Heart right ventricle (tissue), 16 donors: ENCODE data around the gene GPX5. TPM values are rescaled to one million over a fixed set of nuclear protein-coding genes. Genes with fewer than 3 reads are reported as not detected.

Experiments used
- ATAC-seq, 8 donors: fragments of 200-7000 bp; cut with Tn5 transposase; one replicate each; pipeline ENCODE4 v1.9.1; 2020; ENCODE audit warnings: mild to moderate bottlenecking in 8 of 8, moderate library complexity in 8 of 8, moderate number of reproducible peaks in 1 of 8
- DNase-seq, 2 donors: peaks; one replicate each; pipeline ENCODE4 v3.0.0-alpha.2; 2020
- H3K27ac ChIP-seq, 10 donors: fragments of 200-600 bp; sonication (generic) in 2 of 10; one replicate each; pipeline versions ENCODE4 v1.5.0 to v1.8.0; 2020 to 2022; ENCODE audit warnings: mild to moderate bottlenecking in 3 of 10
- H3K27me3 ChIP-seq, 7 donors: fragments of 200-600 bp; one replicate each; pipeline ENCODE4 v1.8.0; 2021 to 2022; ENCODE audit warnings: mild to moderate bottlenecking in 2 of 7
- H3K36me3 ChIP-seq, 9 donors: fragments of 200-600 bp; sonication (generic) in 1 of 9; one replicate each; pipeline versions ENCODE4 v1.5.0 to v1.8.0; 2020 to 2022; ENCODE audit warnings: mild to moderate bottlenecking in 2 of 9
- H3K4me1 ChIP-seq, 9 donors: fragments of 200-600 bp; sonication (generic) in 1 of 9; one replicate each; pipeline versions ENCODE4 v1.5.0 to v1.8.0; 2020 to 2022; ENCODE audit warnings: mild to moderate bottlenecking in 4 of 9
- H3K4me3 ChIP-seq, 10 donors: fragments of 200-600 bp; sonication (generic) in 2 of 10; one replicate each; pipeline versions ENCODE4 v1.5.0 to v1.8.0; 2020 to 2022; ENCODE audit warnings: mild to moderate bottlenecking in 7 of 10, moderate library complexity in 2 of 10
- H3K9me3 ChIP-seq, 11 donors: fragments of 200-600 bp in 10 of 11; sonication (generic) in 2 of 11; one replicate each; pipeline versions ENCODE4 v1.5.0 to v1.8.0; 2013 to 2022; ENCODE audit warnings: mild to moderate bottlenecking in 2 of 11, control low read depth in 1 of 11, moderate library complexity in 1 of 11
- WGBS, 2 donors: extraction: QIAGEN DNeasy Blood & Tissue Kit; methylation state at CpG; one replicate each; pipeline ENCODE4 v1.1.7; 2013; ENCODE audit warnings: inconsistent platforms in 1 of 2; 5-methylcytosine and 5-hydroxymethylcytosine counted together
- intact Hi-C, 10 donors: fragments of 100-400 bp; cut with DNase I; formaldehyde crosslinking; loops; one replicate each; pipeline versions ENCODE4 v1.11.1 to v1.14.2; 2022
- polyA plus RNA-seq, 2 donors: library from polyadenylated mRNA; stranded (reverse); fragments of 200-250 nt; gene quantifications; one replicate each; pipeline ENCODE4 v1.2.3, GENCODE V29; 2013
- total RNA-seq, 10 donors: library from RNA; stranded (reverse); fragmentation: NEBNext Ultra II Directional in 3 of 10; extraction: Animal tissue kit (Norgen Biotek cat#: 25700) in 3 of 10; gene quantifications; one replicate each; pipeline versions ENCODE4 v1.2.1 to v1.2.4, GENCODE V29; 2021 to 2023
- TF ChIP-seq, protein P1 (sequence below), 9 donors: fragments of 200-600 bp; sonication (generic) in 2 of 9; IDR thresholded peaks; one replicate each; pipeline versions ENCODE4 v1.5.0 to v1.8.0; 2021 to 2022; ENCODE audit warnings: antibody characterized with exemption in 9 of 9, mild to moderate bottlenecking in 5 of 9, moderate library complexity in 1 of 9
- donor health status: Arrhythmogenic right ventricular cardiomyopathy.
- donor health status: ischemic (EF 13 %, LVEDD 7.1; RV severe dilation, severe dysfunction).
- donor health status: healthy with polysubstance abuse.
- donor health status: DM: no; HTN: yes; CAD: no.
- donor health status: DM: no; HTN: no; CAD: no.
- donor health status: ischemic (EF 25% LVEDD 6.9; RV normal size, moderate dysfunction).
- donor health status: ischemic (EF 25% LVEDD 5.7; RV mildly dilated, moderate dysfunction).
- donor health status: healthy.
- donor health status: DM: yes; HTN: yes; CAD: no.
- donor health status: Ischemic cardiomyopathy.
- donor health status: ischemic (EF 35%, LVEDD 5.7; RV mildly dilated, moderate dysfunction).
- donor health status: nonischemic (EF 11% LVEDD 7.7; RV severe dilation, severe dysfunction).
- donor health status: DM: yes; HTN: yes; CAD: no.
- donor health status: PGD.
- donor health status: ischemic (EF 29% LVEDD 5.4; RV normal size, mild dysfunction).
- donor health status: nonischemic (EF 23%, LVEDD 6.1; RV moderate dilation, normal function).

The GPX5 gene
- total and polyA plus RNA-seq, 12 donors, result not detected

DNA sequence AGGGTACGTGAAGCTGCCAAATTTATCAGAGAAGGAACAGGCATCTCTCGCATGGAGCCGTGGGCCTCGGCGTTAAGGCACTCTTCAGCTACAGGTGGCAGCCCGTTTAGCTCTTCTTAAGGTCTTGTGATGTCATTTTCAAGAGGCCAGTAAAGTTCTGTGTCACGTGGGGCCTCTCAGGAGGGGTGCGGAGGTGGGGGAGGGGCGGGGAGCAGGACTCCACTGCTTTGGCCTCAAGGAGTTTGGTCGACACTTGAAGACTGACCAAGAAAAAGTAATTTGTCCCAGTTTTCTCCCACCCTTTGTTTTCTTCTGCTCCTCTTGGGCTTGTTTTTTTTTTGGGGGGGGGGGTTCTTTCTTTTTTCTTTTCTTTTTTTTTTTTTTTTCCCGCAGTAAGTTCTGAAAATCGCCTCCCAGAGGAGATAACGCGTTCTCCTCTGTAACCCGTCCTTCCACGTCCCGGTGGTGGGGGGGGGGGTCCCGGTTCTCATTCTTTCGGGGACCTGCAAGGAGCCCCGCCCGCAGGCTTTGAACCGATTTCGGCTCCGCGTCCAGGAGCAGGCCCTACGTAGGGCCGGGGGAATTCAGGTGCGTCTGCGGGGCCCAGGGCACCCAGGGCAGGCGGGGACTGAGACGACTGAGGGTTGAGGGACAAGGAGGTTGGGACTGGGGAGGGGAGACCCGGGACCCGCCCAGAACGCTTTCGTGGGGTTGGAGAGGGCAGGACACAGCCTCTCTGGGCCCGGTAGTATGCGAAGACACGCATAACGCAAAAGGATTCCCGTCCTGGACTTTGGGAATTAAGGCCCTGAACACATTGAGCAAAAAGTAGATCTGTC lies 36.1 kb upstream of the GPX5 start:
- ATAC-seq (peak in 4 of 8 donors; percentile 35 to 94 (median 54)), DNase-seq (no peak)
- Histone ChIP-seq H3K27ac (peak overlapping the region in 1 of 10 donors; percentile 47), H3K27me3 (peaks cover 0 to 92% (median 57%) of the 10 kb centered on the region in 7 donors), H3K4me3 (peak overlapping the region in 9 of 10 donors; percentile 16 to 49 (median 35)), H3K4me1 (peaks cover 0 to 10% (median 0%) of the 10 kb centered on the region in 9 donors), H3K36me3 (no peaks in the 10 kb centered on the region), H3K9me3 (no peaks in the 10 kb centered on the region)
- TF ChIP-seq, protein P1, sequence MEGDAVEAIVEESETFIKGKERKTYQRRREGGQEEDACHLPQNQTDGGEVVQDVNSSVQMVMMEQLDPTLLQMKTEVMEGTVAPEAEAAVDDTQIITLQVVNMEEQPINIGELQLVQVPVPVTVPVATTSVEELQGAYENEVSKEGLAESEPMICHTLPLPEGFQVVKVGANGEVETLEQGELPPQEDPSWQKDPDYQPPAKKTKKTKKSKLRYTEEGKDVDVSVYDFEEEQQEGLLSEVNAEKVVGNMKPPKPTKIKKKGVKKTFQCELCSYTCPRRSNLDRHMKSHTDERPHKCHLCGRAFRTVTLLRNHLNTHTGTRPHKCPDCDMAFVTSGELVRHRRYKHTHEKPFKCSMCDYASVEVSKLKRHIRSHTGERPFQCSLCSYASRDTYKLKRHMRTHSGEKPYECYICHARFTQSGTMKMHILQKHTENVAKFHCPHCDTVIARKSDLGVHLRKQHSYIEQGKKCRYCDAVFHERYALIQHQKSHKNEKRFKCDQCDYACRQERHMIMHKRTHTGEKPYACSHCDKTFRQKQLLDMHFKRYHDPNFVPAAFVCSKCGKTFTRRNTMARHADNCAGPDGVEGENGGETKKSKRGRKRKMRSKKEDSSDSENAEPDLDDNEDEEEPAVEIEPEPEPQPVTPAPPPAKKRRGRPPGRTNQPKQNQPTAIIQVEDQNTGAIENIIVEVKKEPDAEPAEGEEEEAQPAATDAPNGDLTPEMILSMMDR (IDR thresholded peaks at IDR 0.05), result no peak
- intact Hi-C loops, result no loop called here
- WGBS, 2 donors, result 5 to 7% methylated on average over 40 of the region's 40 CpGs

DNA sequence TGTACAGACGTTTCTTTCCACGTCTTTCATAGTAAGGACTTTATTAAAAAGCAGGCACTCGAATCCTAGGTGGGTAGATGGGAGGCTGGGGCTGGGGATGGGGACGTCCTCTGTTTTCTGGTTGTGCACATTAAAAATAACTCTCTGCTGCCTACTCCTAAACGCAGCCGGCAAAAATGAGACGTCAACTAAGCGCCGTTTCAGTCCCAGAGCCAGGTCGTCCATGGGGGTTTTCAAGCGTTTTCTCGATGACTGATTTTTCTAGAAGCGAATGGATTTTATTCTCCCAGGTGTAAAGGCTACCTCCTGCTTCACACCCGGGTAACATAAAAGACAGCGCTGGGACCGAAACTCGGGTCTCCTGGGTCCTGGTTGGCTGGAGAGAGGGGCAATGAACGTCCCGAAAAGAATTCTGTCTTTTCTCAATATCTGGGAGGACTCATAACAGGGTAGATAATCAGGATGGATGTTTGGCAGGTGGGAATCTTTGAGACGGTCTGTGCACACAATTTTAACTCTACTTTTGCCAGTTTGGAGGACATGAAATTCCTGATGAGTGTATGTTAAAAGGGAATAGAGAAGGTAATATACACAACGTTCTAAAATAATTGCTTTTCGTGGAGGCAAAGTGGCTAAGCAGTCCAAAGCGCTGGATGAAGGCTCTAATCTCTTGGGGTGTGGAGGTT lies 35.3 kb upstream of the GPX5 start:
- no peak for DNase-seq
- H3K4me3 ChIP-seq, result peak overlapping the region in 9 of 10 donors; percentile 4 to 49 (median 35)
- peaks cover 0 to 10% (median 0%) of the 10 kb centered on the region in 9 donors for H3K4me1 ChIP-seq
- 13% methylated on average over 23 of the region's 23 CpGs for WGBS, 2 donors
- no peaks in the 10 kb centered on the region for H3K9me3 ChIP-seq
- intact Hi-C loops, result no loop called here
- TF ChIP-seq, protein P1 (IDR thresholded peaks at IDR 0.05), result no peak
- ATAC-seq, result peak in 1 of 8 donors; percentile 59
- H3K36me3 ChIP-seq, result no peaks in the 10 kb centered on the region
- peak overlapping the region in 1 of 10 donors; percentile 47 for H3K27ac ChIP-seq
- peaks cover 0 to 98% (median 65%) of the 10 kb centered on the region in 7 donors for H3K27me3 ChIP-seq

DNA sequence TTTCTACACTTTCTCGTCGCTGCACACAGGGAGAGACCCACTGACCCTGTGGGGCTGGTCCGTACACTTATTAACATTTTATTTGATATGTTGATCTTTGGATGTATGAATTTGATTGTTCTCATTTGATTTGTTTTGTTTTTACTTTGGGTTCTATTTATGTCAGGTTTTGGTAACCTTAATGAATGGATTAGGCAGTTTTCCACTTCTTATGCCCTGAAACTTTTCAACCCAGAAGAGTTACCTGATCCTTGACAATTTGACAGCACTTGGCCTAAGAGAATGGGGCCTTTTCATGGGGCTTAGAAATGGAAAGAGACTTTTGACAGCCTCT lies 33.7 kb upstream of the GPX5 start:
- 41 to 44% methylated on average over 3 of the region's 3 CpGs for WGBS, 2 donors
- Histone ChIP-seq H3K4me1 (peaks cover 0 to 10% (median 0%) of the 10 kb centered on the region in 9 donors), H3K27ac (no peak overlapping the region), H3K36me3 (no peaks in the 10 kb centered on the region), H3K27me3 (peaks cover 0 to 98% (median 66%) of the 10 kb centered on the region in 7 donors), H3K4me3 (no peak overlapping the region), H3K9me3 (no peaks in the 10 kb centered on the region)
- TF ChIP-seq, protein P1 (IDR thresholded peaks at IDR 0.05), result no peak
- ATAC-seq (no peak), DNase-seq (no peak)
- intact Hi-C loops, result no loop called here

DNA sequence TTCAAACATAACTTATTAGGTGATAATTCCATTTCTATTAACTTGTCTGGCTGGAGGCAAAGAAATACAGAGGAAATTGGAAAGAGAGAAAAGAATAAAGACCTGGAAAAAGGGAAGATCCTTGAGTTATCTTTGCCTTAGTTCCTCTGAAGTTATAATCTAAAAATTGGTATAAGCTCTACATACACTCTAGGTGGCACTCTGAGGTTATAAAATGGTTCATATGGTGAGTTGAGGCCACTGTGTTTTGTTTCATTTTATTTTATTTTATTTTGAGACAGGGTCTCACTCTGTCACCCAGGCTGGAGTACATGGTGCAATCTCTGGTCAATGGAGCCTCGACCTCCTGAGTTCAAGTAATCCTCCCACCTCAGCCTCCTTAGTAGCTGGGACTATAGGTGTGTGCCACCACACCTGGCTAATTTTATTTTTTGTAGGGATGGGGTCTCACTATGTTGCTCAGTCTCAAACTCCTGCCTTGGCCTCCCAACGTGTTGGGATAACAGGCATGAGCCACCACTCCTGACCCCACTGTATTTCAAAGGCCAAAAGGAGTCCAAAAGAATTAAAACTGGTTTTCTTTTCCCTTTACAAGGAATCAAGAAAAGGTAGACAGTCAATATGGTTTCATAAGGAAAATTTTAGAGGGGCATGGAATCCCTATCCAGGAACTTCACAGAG lies 29.4 kb upstream of the GPX5 start:
- TF ChIP-seq, protein P1 (IDR thresholded peaks at IDR 0.05), result peak in 1 of 9 donors; percentile 16
- WGBS, 2 donors, result 29 to 33% methylated on average over 2 of the region's 2 CpGs

More for the DNA sequence above, 29.4 kb upstream of the GPX5 start:
- Histone ChIP-seq H3K36me3 (no peaks in the 10 kb centered on the region), H3K4me1 (no peaks in the 10 kb centered on the region), H3K27me3 (peaks cover 0 to 74% (median 40%) of the 10 kb centered on the region in 7 donors), H3K27ac (no peak overlapping the region), H3K4me3 (no peak overlapping the region), H3K9me3 (no peaks in the 10 kb centered on the region)
- no peak for DNase-seq
- intact Hi-C loops, result no loop called here
- no peak for ATAC-seq
